ENCODE measurements around the gene PPARG. TPM values are rescaled to one million over a fixed set of nuclear protein-coding genes. Genes with fewer than 3 reads are reported as not detected.

The PPARG gene
- total and polyA plus RNA-seq, 2 experiments from 2014 or later, result 25.1 to 37.9 TPM

DNA sequence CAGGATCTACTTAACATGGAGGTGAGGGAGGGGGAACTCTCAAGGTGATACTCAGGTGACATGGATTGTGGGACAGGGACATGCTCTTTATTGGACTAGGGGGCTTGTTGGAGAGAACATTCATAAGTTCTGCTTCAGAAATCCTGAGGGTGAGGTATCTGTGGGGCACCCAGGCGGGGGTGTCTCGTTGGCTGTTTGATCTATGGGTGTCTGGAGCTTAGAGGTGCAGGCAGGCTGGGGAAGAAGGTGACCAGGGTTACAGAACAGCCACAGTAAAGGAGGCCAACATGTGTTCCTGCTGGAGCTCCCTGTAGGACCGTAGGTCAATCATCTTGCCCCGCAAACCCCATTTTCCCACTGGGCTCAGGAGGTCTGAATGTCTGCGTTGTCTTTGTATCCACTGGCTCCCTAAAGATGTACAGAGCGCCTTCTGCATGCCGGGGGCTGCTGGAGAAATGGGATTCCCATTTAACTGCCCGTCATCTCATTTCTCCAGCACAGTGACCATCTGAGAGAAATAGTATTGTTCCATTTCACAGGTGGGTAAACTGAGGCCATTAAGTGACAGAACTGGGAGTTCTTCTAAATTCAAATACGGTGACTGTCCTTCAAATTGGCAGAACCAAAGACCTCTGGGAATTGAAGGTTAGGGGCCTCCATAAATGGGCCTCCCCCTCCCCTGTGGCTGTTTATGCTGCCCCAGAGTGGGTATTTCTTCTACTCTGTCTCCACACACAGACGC, 155.1 kb downstream of the PPARG start:
- H4K20me1 ChIP-seq (ENCODE audit: insufficient read depth, poor library complexity, severe bottlenecking), result no peaks in the 10 kb centered on the region
- TF ChIP-seq, protein P1, sequence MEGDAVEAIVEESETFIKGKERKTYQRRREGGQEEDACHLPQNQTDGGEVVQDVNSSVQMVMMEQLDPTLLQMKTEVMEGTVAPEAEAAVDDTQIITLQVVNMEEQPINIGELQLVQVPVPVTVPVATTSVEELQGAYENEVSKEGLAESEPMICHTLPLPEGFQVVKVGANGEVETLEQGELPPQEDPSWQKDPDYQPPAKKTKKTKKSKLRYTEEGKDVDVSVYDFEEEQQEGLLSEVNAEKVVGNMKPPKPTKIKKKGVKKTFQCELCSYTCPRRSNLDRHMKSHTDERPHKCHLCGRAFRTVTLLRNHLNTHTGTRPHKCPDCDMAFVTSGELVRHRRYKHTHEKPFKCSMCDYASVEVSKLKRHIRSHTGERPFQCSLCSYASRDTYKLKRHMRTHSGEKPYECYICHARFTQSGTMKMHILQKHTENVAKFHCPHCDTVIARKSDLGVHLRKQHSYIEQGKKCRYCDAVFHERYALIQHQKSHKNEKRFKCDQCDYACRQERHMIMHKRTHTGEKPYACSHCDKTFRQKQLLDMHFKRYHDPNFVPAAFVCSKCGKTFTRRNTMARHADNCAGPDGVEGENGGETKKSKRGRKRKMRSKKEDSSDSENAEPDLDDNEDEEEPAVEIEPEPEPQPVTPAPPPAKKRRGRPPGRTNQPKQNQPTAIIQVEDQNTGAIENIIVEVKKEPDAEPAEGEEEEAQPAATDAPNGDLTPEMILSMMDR (IDR thresholded peaks at IDR 0.05; ENCODE audit: poor library complexity), result no peak
- TF ChIP-seq EZH2 (IDR thresholded peaks at IDR 0.05; ENCODE audit: borderline replicate concordance), result no peak
- TF ChIP-seq EZH2phosphoT487 (IDR thresholded peaks at IDR 0.05; ENCODE audit: low read depth, severe bottlenecking, unreplicated experiment), result no peak
- no peak for DNase-seq (ENCODE audit: low spot score)
- no peaks in the 10 kb centered on the region for H3K79me2 ChIP-seq
- peaks cover 28% of the 10 kb centered on the region for H3K4me1 ChIP-seq (ENCODE audit: insufficient read depth)
- H3K4me2 ChIP-seq, result peak overlapping the region; percentile 70
- no peak overlapping the region for H2AFZ ChIP-seq
- H3K9me2 ChIP-seq (replicated peaks; ENCODE audit: insufficient read depth), result no peaks in the 10 kb centered on the region
- H3K27me3 ChIP-seq, result no peaks in the 10 kb centered on the region
- H3K9me3 ChIP-seq (ENCODE audit: low read depth), result no peaks in the 10 kb centered on the region
- WGBS (ENCODE audit: low lambda C conversion rate, missing lambda C conversion rate), result 86% methylated on average over 10 of the region's 10 CpGs
- H3K36me3 ChIP-seq (replicated peaks; ENCODE audit: insufficient read depth, low read depth), result no peaks in the 10 kb centered on the region
- H3K27ac ChIP-seq, result peak overlapping the region; percentile 92
- H3K4me3 ChIP-seq, result no peak overlapping the region

DNA sequence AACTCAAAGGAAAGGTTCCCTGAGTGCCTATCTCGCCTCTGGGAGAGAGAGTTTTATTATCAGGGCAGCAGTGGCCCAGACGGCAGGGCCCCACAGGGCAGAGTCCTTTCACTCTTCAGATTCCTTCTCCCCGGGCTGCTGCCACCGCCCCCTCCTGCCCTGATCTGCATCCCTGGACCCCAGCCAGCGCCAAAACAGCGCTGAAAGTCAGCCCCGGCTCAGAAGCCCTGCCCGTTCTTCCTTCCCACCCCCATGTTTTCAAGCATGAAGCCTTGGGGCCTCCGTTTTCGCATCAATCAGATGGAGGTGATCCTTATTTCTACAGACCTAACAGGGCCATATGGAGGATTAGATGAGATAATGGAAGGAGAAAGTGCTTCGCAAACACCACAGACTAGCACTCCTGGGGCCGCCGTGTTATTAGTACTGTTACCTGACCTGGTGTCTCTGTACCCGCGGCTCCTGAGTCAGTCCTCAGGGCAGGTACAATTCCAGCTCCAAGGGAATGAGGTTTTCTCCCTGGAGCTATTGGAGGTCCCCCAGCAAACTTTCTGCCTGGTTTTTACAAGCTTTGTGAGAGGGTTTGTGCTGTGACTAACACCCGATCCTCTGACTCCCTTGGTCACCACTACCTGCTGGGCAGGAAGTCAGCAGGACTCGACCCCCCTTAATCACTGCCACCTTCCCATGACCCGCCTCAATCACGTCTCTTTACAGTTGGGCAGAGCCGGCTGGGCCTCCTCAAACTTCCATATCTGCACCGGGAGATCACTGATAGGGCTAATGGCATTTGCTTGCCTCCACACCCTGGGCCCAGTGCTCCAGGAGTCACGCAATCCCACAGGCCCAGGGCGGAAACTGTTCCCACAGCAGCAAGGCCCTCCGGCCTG, 156.0 kb downstream of the PPARG start:
- 15% methylated on average over 24 of the region's 24 CpGs for WGBS (ENCODE audit: low lambda C conversion rate, missing lambda C conversion rate)
- Histone ChIP-seq H3K9me3 (ENCODE audit: low read depth) (no peaks in the 10 kb centered on the region), H2AFZ (peak overlapping the region; percentile 28), H3K4me2 (peak overlapping the region; percentile 70), H4K20me1 (ENCODE audit: insufficient read depth, poor library complexity, severe bottlenecking) (no peaks in the 10 kb centered on the region), H3K27me3 (no peaks in the 10 kb centered on the region), H3K9me2 (replicated peaks; ENCODE audit: insufficient read depth) (no peaks in the 10 kb centered on the region), H3K27ac (peak overlapping the region; percentile 92), H3K36me3 (replicated peaks; ENCODE audit: insufficient read depth, low read depth) (no peaks in the 10 kb centered on the region), H3K4me3 (no peak overlapping the region), H3K79me2 (no peaks in the 10 kb centered on the region), H3K4me1 (ENCODE audit: insufficient read depth) (peaks cover 28% of the 10 kb centered on the region)
- no peak for TF ChIP-seq EZH2 (IDR thresholded peaks at IDR 0.05; ENCODE audit: borderline replicate concordance)
- TF ChIP-seq EZH2phosphoT487 (IDR thresholded peaks at IDR 0.05; ENCODE audit: low read depth, severe bottlenecking, unreplicated experiment), result peak; percentile 92
- peak; percentile 84 for DNase-seq (ENCODE audit: low spot score)

DNA sequence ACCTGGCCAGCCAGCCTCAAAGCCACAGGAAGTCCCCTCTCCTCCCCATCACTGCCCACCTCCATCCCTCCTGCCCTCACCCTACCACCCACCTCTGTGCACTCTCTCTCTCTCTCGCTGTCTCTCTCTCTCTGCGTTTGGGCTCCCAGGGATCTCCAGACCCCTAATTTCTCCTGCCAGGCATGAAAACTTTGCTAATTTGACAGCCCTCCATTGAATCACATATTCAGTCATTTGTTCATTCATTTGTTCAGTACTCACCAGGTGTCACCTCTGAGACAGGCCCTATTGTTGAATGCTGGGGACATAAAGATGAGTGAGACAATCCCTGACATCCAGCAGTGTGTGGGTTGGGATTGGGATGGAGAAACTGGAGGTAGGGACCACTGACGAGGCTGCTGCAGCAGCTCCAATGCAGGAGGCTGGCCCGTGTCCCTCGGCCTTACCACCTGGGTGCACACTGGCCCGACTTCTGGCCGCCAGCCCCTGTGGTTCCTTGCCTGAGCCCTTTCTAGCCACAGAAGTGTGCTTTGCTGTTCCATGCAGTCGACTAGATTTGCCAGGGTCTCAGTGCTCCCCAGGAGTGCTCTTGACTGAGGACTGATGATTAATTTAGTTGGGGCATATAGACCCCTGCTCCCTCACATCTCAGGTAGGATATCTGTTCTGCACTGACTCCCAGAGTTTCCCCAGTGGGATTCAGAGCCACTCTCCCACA, 156.8 kb downstream of the PPARG start:
- H3K79me2 ChIP-seq, result no peaks in the 10 kb centered on the region
- H3K4me3 ChIP-seq, result no peak overlapping the region
- no peaks in the 10 kb centered on the region for H4K20me1 ChIP-seq (ENCODE audit: insufficient read depth, poor library complexity, severe bottlenecking)
- H3K27ac ChIP-seq, result peak overlapping the region; percentile 92
- peak overlapping the region; percentile 10 for H3K4me2 ChIP-seq
- TF ChIP-seq EZH2phosphoT487 (IDR thresholded peaks at IDR 0.05; ENCODE audit: low read depth, severe bottlenecking, unreplicated experiment), result no peak
- TF ChIP-seq EZH2 (IDR thresholded peaks at IDR 0.05; ENCODE audit: borderline replicate concordance), result no peak
- TF ChIP-seq, protein P1 (IDR thresholded peaks at IDR 0.05; ENCODE audit: poor library complexity), result no peak
- 88% methylated on average over 8 of the region's 8 CpGs for WGBS (ENCODE audit: low lambda C conversion rate, missing lambda C conversion rate)
- no peaks in the 10 kb centered on the region for H3K9me3 ChIP-seq (ENCODE audit: low read depth)
- H3K9me2 ChIP-seq (replicated peaks; ENCODE audit: insufficient read depth), result no peaks in the 10 kb centered on the region
- H3K36me3 ChIP-seq (replicated peaks; ENCODE audit: insufficient read depth, low read depth), result no peaks in the 10 kb centered on the region
- peaks cover 26% of the 10 kb centered on the region for H3K4me1 ChIP-seq (ENCODE audit: insufficient read depth)
- no peak for DNase-seq (ENCODE audit: low spot score)
- H3K27me3 ChIP-seq, result no peaks in the 10 kb centered on the region
- no peak overlapping the region for H2AFZ ChIP-seq

All from hepatocyte (in vitro differentiated cells).